Superior temporal gyrus (tissue), 1 donor: ENCODE data around the gene CRCP.
"Not testable (repeated sequence)": the region's sequence is repeated elsewhere in the genome, so short reads cannot be mapped to it uniquely, and the experiment has no call there.

ENCODE experiments used
- DNase-seq: peaks from one replicate; pipeline ENCODE4 v3.0.0-alpha.2; 2016; ENCODE audit errors: extremely low spot score

The CRCP gene

DNA sequence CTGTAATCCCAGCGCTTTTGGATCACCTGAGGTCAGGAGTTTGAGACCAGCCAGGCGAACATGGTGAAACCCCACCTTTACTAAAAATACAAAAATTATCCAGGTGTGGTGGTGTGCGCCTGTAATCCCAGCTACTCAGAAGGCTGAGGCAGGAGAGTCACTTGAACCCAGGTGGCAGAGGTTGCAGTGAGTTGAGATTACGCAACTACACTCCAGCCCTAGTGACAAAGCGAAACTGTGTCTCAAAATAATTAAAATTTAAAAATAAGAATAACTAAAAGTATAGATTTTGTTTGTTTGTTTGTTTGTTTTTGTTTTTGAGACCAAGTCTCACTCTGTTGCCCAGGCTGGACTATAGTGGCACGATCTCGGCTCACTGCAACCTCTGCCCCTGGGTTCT, 41.4 kb downstream of the CRCP start:
- DNase-seq: not testable (repeated sequence)

DNA sequence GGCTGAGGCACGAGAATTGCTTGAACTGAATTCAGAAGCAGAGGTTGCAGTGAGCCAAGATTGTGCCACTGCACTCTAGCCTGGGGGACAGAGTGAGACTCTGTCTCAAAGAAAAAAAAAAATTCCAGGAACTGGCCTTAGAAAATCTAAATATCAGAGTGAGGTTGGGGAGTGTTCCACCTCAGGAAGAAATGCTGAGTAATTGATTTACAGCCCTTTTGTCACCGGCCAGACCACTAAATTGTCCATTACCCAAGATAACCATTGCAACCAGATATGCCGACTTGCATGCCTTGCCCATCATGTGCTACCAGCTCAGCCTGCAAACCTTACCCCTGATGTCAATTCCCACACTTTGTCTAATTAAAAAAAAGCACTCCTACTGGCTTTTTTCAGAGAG, 42.4 kb downstream of the CRCP start:
- no peak for DNase-seq

DNA sequence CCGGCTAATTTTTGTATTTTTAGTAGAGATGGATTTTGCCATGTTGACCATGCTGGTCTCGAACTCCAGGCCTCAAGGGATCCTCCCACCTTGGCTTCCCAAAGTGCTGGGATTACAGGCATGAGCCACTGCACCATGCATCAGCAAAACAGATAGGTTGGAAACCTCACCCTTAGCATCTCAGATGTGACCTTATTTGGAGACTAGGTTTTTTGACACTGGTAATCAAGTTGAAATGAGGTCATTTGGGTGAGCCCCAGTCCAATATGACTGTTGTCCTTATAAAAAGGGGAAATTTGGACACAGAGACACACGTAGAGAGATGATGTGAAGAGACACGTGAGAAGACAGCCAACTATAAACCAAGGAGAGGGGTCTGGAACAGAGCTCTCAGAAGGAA, 48.0 kb downstream of the CRCP start:
- no peak for DNase-seq

DNA sequence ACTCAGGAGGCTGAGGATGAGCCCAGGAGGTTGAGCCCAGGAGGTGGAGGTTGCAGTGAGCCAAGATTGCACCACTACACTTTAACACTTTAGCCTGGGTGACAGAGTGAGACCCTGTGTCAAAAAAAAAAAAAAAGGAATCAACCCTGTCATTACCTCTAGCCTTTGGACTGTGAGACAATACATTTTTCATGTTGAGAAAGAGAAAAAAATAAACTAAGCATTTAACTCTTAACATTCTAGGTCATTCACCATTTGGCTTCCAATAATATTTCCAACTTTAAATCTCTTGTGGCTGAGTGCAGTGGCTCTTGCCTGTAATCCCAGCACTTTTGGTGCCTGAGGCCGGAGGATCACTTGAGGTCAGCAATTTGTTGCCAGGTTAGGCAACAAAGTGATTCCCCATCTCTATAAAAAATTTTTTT, 48.6 kb downstream of the CRCP start:
- DNase-seq: no peak

DNA sequence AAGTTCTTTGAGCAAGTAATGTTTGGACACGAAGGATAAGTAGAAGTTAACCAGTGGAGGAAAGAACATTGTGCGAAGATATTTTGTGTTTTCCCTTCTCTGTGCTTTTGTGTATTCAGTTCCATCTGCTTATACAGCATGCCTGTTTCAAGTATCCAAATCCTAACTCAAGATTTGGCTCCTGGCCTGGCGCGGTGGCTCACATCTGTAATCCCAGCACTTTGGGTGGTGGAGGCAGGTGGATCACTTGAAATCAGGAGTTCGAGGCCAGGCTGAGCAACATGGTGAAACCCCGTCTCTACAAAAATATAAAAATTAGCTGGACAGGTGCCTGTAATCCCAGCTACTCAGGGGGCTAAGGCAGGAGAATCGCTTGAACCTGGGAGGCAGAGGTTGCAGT, 49.7 kb downstream of the CRCP start:
- no peak for DNase-seq

DNA sequence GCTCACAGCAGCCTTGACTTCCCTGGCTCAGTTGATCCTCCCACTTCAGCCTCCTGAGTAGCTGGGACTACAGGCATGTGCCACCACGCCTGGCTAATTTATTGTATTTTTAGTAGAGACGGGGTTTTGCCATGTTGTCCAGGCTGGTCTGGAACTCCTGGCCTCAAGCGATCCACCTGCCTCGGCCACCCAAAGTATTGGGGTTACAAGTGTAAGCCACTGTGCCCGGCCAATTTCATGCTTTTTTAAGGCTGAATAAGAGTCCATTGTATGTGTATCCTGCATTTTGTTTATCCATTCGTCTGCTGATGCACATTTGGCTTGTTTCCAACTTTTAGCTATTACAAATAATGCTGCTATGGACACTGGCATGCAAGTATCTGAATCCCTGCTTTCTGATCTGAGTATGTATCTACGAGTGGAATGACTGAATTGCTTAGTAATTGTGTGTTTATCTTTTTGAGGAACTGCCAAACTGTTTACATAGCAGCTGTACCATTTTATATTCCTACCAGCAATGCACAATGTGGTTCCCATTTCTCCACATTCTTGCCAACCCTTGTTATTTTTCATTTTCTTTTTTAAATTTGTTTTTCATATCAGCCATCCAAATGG, 53.2 kb downstream of the CRCP start:
- DNase-seq: no peak

DNA sequence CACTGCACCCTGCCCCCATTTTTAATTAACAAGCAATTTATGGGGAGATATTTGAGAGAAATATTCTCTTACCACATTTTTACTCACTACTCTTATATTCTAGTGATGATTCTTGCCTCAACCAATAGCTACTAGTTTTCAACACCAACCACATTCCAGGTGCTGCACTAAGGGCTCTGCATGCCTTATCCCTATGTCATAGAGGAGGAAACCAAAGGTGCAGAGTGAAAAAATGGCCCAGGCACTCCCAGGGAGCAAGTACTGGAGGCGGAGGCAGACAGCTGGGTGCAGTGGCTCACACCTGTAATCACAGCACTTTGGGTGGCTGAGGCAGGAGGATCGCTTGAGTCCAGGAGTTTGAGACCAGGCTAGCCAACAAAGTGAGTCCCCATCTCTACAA, 55.0 kb downstream of the CRCP start:
- DNase-seq: no peak

DNA sequence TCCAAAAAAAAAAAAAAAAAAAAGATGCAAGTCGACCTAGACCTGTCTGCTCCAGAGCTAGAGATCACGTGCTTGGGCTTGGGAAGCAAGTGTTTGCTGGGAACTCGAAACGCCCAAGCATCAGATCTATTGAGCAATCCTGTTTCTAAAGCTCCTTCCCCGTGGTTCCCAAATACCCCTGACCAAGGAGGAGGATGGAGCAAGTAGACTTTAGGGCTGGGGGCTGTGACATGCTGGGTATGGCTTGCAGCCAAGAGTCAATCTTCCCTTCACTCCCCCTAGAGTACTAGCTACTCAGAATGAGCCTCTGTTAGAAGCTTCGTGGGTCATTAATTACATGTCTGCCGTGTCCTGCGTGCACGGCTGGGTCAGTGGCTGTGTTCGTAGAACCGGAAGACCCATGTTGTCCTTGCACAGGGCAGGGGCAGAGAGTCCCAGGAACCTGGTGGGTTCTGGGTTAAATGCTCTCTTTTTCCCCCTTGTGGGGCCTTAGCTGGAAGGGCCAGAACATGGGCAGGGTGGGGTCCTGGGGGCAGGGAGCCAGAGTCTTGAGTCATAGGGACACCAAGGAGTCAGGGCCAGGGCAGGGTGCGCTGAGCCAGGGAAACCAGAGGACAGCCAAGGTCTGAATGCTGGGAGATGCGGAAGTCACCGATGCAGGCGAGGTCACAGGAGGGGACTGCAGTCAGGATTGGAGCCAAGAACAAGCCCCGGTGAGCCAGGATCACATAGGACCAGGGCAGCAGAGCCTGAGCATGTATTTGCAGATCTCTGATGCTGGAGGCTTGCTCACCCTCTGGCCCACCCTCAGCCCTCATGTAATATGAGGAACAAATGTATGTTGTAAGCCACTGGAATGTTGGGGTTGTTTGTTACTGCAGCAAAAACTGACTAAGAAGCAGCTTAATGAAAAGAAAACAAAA, 55.9 kb downstream of the CRCP start:
- no peak for DNase-seq

DNA sequence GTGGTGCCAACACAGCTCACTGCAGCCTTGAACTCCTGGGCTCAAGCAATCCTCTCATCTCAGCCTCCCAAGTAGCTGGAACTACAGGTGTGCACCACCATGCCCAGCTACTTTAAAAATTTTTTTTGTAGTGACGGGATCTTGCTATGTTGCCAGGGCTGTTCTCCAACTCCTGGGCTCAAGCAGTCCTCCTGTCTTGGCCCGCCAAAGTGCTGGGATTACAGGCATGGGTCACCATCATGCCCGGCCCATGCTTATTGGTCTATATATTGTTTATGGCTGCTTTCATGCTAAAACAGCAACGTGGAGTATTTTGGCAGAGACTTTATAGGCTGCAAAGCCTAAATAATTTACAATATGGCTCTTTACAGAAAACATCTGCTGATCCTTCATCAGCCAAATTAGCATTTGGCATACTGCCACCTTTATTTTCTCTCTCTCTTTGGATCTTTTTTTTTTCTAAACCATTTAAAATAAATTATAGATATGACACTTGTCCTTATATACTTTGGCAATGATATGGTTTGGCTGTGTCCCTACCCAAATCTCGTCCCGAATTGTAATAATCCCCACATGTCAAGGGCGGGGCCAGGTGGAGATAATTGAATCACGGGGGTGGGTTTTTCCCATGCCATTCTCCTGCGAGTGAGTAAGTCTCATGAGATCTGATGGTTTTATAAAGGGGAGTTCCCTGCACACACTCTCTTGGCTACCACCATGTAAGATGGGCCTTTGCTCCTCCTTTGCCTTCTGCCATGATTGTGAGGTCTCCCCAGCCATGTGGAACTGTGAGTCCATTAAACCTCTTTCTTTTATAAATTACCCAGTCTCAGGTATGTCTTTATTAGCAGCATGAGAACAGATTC, 58.1 kb downstream of the CRCP start:
- not testable (repeated sequence) for DNase-seq

DNA sequence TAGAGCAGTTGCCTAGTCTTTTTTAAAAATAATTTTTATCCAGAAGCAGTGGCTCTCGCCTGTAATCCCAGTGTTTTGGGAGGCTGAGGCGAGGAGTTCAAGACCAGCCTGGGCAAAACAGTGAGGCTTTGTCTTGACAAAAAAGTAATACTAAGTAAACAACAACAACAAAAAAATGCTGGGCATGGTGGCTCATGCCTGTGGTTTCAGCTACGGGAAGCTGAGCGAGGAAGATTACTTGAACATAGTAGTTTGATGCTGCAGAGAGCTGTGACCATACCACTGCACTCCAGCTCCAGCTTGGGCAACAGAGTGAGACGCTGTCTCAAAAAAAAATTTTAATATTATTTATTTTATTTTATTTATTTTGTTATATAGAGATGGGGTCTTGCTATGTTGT, 59.2 kb downstream of the CRCP start:
- no peak for DNase-seq

DNA sequence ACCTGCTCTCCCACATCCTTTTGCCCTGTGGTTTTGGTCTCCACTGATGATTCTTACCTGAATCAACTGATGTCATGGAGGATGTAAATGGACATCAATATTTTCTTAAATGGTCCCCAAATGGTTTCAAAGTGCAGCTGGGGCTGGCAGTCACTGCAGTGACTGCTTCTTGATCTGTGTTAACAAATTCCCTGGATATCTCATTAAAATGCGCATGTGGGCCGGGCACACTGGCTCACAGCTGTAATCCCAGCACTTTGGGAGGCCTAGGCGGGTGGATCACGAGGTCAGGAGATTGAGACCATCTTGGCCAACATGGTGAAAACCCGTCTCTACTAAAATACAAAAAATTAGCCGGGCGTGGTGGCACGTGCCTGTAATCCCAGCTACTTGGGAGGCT, 60.4 kb downstream of the CRCP start:
- not testable (repeated sequence) for DNase-seq

DNA sequence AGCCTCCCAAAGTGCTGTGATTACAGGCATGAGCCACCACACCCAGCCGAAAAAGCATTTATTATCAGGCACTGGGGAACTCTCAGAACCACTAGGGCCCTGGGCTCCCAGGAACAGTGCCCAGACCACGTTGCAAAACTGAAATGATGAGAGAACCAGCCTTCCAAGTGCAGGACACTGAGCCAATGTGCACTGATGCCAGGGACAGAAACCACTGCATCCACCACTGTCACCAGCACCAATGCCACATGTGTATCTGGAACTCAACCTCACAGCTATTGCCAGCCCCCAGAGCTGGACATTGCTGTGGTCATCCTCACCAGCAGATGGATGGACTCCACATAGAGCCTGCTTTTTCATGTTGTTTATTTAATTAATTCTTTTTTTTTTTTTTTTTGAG, 62.3 kb downstream of the CRCP start:
- DNase-seq: no peak

DNA sequence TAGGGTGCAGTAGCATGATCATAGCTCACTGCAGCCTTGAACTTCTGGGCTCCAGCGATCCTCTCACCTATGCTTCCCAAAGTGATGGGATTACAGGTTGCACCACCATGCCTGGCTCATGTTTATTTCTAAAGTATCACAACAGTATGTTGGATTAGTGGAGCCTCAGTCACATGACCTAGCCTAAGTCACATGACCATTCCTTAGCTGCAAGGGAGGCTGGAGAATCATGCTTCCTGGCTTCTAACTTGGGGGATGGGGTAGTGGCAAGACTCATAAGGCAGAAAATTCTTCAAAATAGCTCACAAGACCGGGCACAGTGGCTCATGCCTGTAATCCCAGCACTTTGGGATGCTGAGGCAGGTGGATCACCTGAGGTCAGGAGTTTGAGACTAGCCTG, 63.6 kb downstream of the CRCP start:
- no peak for DNase-seq

DNA sequence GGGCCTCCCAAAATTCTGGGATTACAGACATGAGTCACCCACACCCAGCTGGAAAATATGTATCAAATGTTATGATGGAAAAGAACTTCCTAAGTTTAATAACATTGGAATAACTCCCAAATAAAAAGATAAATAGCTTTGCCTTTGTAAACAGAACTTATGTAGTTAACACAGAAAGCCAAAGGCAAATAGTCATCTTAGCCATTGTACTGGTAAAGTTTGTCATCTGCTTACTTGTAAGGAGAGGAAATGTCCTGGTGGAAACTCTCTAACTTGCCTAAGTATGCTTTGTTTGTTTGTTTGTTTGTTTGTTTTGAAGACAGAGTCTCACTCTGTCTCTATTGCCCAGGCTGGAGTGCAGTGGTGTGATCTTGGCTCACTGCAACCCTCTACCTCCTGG, 66.7 kb downstream of the CRCP start:
- no peak for DNase-seq

DNA sequence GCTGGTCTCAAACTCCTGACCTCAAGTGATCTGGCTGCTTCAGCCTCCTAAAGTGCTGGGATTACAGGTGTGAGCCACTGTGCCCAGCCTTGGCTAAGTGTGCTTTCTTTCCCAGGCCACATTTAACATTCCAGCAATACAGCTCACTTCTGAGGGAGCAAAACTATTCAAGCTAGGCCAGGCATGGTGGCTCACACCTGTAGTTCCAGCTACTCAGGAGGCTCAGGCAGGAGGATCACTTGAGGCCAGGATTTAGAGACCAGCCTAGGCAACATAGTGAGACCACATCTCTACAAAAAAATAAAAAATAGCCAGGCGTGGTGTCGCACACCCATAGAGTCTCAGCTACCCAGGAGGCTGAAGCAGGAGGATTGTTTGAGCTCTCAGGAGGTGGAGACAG, 67.2 kb downstream of the CRCP start:
- no peak for DNase-seq

DNA sequence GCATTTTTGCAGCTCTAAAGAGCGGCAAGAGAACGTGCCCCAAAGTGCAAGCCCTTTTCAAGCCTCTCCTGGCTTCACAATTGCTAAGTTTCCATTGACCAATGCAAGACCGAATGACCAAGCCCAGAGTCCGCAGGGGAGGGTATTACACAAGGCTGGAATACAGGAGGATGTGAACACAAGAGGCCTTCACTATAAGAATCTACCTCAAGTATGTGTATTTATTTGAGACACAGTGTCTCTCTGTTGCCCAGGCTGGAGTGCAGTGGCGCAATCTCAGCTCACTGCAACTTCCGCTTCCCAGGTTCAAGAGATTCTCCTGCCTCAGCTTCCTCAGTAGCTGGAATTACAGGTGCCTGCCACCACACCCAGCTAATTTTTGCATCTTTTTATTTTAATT, 68.3 kb downstream of the CRCP start:
- DNase-seq: no peak

DNA sequence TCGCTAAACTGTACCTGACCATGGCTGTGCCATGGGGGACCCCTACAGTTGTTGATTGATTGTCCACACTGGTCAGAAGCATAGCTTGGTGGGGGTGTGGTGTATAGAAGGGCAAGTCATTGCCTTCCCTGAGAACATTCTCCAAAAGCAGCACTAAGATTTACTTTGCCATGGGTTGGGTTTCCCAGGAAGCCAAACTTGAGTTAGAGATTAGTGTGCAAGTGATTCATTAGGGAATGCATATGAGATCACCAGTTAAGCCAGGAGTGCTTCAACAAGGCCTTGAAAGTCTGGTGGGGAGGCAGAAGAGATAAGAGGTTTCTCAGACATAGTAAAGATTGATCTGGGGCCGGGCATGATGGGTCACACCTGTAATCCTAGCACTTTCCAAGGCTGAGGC, 69.1 kb downstream of the CRCP start:
- no peak for DNase-seq

DNA sequence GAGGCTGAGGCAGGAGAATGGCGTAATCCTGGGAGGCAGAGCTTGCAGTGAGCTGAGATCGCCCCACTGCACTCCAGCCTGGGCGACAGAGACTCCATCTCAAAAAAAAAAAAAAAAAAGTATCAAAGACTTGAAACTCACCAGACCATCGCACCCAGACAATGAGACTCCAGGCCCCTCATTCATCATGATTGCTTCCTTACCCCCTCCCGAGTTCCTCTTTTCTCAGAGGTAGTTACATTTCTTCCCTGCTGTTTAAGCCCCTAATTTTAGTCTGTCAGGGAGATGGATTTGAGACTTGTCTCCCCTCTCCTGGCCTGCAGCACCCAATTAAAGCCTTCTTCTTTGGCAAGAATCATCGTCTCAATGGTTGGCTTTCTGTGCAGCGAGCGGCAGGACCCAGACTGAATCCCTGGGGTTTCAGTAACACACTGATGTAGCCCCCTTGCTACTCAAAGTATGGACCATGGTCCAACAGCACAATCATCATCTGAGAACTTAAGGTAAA, 71.1 kb downstream of the CRCP start:
- DNase-seq: no peak

DNA sequence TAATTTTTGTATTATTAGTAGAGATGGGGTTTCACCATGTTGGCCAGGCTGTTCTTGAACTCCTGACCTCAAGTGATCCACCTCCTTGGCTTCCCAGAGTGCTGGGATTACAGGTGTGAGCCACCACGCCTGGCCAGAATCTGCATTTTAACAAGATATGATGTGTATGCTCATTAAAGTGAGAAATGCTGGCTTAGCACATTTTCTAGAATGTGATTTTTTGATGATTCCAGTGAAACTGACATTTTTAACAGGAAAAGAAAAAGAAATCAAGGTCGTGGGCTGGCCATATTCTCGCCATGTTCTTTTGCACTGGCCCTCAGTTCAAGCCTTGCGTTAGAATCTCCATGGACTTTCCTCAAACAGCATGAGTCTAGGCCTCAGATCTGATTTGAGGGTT, 72.3 kb downstream of the CRCP start:
- DNase-seq: no peak

DNA sequence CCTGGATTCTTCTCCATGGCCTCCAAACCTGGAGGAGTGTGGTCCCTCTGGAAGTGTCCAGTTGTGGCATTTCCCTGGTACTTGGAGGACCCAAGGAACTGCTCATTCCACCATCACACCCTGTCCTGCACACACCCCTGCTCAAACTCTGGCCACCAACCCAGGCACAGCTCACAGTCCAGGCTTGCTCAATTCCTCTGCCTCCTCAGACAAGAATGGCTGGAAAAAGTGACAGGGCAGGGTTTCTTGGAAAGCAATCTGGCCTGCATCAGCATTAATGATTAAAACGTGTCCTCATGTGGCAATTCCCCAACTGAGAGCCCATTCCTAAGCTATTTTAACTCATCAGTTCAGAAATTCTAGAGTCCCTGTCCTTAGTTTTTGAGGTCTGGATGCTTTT, 73.3 kb downstream of the CRCP start:
- DNase-seq: no peak

DNA sequence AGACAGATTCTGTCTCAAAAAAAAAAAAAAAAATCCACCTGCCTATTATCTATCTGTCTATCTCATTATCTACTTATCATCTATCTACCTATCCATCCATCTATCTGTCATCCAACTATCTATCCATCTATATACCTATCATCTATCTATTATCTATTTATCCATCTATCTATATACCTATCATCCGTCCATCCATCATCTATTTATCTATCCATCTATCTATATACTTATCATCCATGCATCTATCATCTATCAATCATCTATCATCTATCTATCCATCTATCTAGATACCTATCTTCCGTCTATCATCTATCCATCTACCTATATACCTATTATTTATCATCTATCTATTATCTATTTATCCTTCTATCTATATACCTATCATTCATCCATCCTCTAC, 74.0 kb downstream of the CRCP start:
- DNase-seq: no peak
